Hematopoietic multipotent progenitor cell treated with erythropoietin and hydrocortisone succinate and interleukin-3 and kit ligand, for 15 days (in vitro differentiated cells): ENCODE results near the gene SIGLEC6.
A peak's percentile ranks its signal among the peaks of the same experiment; 100 is the strongest.

Source experiments
- DNase-seq: peaks from one replicate; pipeline ENCODE4 v3.0.0-alpha.2; 2015; ENCODE audit warnings: low spot score

SIGLEC6 gene

GRCh38 chr19:51531349-51532315 is at the start of gene SIGLEC6:
SIGLEC6 (minus strand) TSS chr19:51531670; CDS start chr19:51531648, 22 bp downstream.
- DNase-seq, result no peak

DNA sequence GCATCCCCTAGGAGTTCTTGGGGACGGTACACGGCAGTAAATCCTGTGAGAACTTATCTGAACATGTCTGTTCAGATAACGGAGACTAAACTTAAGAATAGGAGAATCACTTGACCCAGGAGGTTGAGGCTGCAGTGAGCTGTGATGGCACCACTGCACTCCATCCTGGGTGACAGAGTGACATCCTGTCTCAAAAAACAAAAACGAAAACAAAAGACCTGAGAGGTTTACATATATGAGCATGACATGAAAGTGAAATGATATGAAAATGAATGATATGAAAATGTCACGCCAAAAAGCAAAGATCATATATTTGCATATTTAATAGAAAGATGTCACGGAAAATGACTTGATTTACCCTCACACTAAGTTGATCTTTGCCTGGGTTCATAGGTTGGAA is 45.4 kb upstream of the SIGLEC6 start:
- DNase-seq, result no peak

- DNase-seq, result peak; percentile 55
Measured at GRCh38 chr19:51573331-51573730, 41.9 kb upstream of the SIGLEC6 start.

DNA sequence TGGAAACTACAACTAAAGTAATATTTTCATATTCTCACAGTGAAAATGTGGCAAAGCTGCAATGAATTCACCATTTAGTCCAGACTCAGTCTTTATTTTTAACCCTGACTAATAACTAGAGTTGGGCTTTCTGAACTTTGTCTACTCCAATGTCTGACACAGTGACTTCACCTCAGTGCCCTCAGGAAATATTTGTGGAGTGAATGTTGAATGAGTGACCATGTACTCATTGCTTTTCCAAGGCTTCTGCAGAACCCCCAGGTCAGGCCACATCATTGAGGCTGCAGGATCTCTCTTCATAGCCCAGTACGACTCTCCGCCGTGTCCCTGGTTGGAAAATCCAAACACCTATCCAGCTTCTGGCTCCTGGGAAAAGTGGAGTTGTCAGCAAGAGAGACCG is 41.4 kb upstream of the SIGLEC6 start:
- DNase-seq, result no peak

- DNase-seq, result peak; percentile 80
Measured at GRCh38 chr19:51572410-51572809, 40.9 kb upstream of the SIGLEC6 start.

DNA sequence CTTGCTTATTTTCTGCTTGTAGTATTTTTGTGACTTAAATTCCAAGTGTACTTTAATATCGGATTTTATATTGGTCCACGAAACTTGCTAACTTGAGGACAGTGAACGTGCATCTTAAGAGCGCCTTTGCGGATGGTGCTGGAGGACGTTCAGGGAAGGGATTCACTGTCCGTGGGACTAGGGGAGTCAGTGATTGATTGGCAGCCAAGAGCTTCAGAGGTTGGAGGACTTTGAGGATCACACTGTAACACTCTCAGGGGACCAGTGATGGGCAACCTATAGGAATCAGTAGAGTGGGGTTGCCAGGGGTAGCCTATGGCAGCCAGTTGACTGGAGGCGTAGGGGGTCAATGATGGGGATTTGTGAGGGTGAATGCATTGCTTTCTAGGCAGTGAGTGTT is 40.1 kb upstream of the SIGLEC6 start:
- peak; percentile 39 for DNase-seq

- DNase-seq, result peak; percentile 95
Measured at GRCh38 chr19:51570962-51571575, 39.6 kb upstream of the SIGLEC6 start, which contains the start of gene ZNF175. ZNF175 (plus strand) TSS chr19:51571283; CDS start chr19:51573330, 2,047 bp downstream.

GRCh38 chr19:51568456-51568855 is 37.0 kb upstream of the SIGLEC6 start:
- DNase-seq, result peak; percentile 23

GRCh38 chr19:51567583-51567982 is 36.1 kb upstream of the SIGLEC6 start:
- no peak for DNase-seq

- DNase-seq, result no peak
Measured at GRCh38 chr19:51566489-51567100, 35.1 kb upstream of the SIGLEC6 start.

DNA sequence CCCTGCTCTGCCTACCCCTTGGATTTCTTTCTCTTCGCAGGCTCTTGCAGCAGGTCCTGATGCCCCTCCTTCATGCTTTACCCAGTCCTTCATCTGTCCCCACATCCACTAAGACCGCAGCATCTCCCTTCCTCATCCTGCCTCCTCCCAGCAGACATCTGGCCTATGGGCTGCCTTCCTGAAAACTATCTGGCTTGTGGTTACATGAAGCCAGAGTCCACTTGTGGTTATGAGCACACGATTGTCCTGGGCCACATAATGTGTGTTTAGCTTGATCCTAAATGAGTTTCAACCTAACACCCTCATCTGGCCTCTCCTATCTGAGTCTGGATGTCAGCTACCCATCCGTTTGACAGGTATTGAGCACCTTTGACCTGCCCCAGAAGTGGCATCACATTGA is 34.1 kb upstream of the SIGLEC6 start:
- DNase-seq, result no peak

DNA sequence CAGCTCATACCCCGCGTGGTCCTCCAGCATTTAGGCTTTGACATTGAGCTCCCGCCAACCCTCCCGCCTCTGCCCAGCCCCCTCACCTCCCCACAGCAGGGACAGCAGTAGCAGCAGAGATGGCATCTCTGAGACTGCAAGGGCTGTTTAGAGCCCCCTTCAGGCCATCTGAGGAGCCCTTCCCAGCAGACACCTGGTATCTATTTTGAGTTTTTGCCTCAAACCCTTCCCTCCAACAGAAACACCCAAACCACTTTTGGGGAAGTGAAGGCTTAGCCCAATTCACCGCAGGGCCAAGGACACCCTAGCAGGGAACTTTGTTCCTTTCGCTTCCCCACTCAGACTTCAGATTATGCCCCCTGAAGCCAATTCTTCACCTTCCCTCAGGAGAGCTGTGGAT is 33.3 kb upstream of the SIGLEC6 start:
- DNase-seq, result peak; percentile 41

GRCh38 chr19:51560339-51560738 is 28.9 kb upstream of the SIGLEC6 start:
- no peak for DNase-seq

- no peak for DNase-seq
Measured at GRCh38 chr19:51559240-51559639, 27.8 kb upstream of the SIGLEC6 start.

- peak; percentile 72 for DNase-seq
Measured at GRCh38 chr19:51552996-51553725, 21.7 kb upstream of the SIGLEC6 start.

- no peak for DNase-seq
Measured at GRCh38 chr19:51552608-51552995, 21.1 kb upstream of the SIGLEC6 start.

DNA sequence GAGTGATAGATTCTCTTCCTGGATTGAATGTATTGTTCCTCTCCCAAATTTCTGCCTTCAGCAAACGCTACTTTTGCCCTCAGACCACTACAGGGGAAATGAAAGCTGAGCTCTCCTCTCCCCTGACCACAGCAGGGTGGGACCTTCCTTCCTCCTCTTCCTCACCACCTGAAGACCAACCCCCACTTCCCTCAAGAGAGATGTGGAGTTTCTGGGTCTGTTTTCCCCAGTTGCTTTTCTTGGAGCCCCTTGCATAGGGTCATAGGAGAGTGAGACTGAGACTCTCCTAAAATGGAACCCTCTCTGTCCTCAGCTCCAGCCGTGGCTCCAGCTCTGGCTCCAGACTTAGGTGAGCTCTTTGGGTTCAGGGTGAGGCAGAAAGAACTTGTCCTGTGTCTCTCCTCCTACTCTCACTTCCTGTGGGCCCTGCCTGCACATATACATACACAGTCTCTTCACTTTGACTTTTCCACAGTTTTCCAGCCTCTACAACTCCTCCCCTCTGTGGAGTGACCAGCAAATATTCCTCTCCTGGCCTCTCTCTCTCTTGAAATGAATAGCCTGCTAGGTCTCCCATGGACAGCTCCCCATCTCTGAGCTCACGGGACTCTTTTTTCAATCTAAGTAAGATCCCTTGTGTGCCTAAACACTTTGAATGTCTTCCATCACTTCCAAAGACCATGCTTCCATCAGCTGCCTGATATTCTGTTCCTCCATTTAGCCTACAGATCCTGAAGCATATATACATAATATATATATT is 20.4 kb upstream of the SIGLEC6 start:
- no peak for DNase-seq

DNA sequence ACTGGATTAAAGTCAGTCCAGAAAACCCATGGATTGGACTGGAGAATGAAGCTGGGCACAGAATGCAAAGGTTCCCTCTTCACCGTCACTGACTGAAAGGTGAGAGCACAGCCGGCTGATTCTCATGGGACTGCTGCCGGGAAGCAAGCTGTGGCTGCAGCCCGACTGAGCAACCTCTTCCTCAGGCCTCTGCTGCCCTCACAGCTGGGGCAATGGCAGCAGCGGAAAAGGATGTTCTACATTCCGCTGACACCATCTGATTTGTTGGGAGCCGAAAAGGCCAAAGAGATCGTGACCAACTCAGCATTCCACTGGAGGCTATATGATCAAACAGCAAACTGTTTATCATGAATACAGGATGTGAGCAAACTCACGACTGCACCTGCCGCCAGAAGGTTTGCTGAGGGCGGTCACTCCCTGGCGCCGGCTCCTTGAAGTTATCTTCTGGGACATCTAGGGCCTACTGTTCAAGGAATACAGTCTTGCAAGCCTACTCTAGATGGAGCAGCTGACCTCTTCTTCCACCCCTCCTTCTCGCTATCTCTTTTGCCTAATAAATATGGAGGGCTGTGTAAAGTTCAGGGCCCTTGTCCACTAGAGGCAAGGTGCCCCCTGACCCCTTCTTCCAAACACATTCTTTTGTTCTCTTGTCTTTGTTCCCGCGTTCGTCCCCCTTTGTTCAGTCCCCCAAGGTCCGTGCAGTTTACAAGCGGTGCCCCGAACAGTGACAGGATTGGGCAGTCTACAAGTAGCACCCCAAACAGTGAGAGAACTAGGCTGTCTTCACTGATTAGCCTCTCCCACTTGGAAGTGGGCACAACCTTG is 19.6 kb upstream of the SIGLEC6 start:
- no peak for DNase-seq

DNA sequence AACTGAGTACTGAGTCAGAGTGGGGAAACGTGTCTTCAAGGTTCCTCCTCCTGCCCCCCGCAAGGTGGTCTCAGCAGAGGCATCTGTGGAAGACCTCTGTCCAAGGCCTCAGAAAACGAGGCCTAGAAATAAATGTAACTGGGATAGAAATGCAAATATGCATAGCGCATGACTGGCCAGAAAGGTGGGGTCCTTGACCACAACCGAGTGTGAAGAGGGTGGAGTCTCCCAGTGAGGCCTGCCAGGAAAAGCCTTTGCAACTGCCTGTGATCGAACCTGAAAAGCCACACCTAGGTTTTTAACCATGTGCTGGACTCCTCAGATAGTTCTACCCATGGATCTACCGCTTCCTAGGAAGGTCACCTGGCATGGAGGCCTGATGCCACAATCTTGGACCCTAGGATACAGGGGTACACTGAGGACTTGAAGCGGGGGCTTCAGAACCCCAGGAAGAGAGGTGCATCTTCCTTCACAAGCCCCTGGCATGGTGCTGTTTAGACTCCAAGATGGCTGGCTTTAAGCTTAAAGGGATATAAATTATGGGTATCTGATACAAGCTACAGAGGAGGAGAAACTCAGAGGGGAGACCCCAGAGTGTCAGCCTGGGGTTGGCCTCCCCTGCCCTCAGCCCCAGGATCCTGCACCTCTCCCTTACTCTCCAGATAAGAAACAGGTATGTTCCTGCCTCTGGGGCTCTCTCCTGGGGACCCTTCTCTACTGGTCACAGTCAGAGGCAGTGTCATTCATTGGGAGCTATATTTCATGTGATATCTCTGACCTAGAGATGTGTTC is 18.3 kb upstream of the SIGLEC6 start:
- DNase-seq, result peak; percentile 56

DNA sequence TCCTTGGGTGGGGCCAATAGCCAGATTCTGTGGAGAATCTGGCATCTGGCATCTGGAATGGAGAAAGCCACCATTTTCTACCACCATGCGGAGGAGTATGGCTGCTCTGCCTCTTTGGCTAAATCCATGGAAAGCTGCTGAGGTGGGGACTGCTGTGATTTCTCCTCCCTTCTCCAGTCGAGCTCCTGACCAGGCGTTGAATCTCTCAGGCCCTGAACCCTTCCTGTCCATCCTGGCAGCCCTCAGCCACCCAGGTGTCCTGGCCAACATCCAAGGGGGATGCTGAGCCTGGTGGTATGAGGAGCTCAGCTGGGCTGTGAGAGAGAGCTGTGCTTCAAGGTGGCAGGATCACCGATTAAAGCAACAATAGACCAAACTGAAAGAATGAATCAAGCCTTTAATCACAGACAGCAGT is 17.4 kb upstream of the SIGLEC6 start:
- DNase-seq, result no peak
